NCI-H1105 (cell line): ENCODE results near the gene PLEKHG2.

ENCODE experiments used
- DNase-seq: peaks from one replicate; lab custom pipeline; 2025; lab: John Stamatoyannopoulos, UW

PLEKHG2 gene

DNA sequence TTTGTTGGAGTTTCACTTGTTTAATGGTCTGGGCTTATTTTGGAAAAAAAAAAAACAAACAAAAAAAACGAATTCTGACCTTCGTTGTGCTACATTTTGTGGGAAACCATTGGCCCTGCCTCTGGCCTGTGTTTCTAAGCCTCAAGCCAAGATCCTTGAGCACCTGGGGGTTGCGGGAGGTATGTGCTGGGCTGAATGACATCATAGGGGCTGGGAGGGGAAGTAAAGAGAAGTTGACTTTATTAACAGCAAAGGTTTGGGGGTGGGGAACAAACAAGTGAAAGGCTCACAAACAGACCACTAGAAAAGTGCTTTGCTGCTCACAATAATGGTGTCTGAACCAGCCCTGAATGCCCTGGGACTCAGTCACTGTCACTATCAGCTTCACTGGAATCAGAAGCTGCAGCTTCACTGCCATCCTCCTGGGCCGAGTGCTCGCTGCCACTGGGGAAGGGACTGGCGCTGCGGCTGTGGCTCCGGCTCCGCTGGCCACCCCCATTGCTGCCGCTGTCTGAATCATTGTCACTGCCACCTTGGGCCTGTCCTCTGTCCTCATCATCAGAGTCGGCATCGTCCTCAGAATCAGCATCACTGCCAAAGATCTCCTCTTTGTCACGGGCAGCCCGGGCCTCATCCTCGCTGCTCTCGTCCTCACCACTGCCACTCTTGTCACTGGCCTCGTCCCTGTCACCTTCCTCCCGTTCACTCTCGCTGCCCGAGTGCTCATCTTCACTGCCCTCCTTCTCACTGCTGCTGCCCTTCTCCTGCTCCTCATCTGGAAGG is 26.6 kb upstream of the PLEKHG2 start:
- no peak for DNase-seq

DNA sequence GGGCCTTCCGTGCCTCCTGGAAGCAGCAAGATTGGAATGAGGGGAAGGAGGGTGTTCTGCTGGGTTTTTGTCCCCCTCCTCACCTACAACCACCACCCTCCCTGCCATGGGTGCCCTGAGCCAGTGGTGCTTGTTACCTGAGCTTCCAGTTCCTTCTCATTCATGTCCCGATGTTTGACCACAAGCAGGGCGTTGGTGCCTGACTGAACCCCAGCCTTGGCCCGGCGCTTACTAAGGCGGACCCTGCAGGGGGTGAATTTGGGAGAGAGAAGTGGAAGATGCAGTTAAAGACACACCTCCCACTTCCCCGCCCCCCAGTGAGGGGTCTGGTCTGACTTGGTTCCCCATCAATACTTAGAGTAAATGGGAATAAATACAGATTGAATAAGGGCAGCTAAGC is 25.9 kb upstream of the PLEKHG2 start:
- no peak for DNase-seq

DNA sequence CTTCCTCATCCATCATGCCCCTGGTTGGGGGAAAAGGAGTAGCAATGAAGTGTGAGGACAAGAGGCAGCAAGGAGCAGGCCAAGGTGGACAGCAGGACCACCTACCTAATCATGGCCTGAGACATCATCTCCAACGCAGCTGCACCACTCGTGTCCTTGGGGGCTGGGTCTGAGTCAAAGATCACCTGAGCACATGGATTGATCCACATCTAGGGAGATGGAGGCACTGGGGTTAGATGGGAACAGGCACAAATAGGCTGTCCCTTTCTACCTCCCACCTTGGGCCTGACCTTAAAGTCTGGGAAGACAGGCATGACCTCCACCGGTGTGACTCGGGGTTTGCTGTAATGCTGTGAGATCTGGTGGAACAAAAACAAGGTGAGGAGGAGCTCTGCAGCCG is 23.8 kb upstream of the PLEKHG2 start:
- no peak for DNase-seq

GRCh38 chr19:39389631-39390414 is 22.6 kb upstream of the PLEKHG2 start:
- no peak for DNase-seq

DNA sequence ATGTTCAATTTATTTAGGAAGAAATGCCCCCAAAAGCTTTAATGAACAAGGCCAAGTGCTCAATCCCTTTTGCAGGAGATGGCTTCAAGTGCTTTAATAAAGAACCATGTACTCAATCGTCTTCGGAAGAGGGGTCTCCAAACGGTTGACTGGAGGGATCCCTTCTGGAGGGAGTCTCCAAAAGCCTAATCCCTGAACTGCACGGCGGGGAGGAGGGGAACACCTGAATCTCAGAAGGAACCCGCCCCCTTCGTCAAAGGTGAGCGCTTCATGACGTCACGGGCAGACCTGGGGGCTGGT is 22.1 kb upstream of the PLEKHG2 start:
- no peak for DNase-seq

- DNase-seq = peak; percentile 99
Measured at GRCh38 chr19:39390751-39391437, 21.6 kb upstream of the PLEKHG2 start, which contains the start of the genes MED29 and PAF1. Gene MED29, plus strand, starts transcription at chr19:39391378. Its CDS starts 45 bp downstream, at chr19:39391423. Gene PAF1, minus strand, starts transcription at chr19:39391106. Its CDS starts 242 bp downstream, at chr19:39390864.

- peak; percentile 67 for DNase-seq
Measured at GRCh38 chr19:39397360-39398296, 14.8 kb upstream of the PLEKHG2 start.

DNA sequence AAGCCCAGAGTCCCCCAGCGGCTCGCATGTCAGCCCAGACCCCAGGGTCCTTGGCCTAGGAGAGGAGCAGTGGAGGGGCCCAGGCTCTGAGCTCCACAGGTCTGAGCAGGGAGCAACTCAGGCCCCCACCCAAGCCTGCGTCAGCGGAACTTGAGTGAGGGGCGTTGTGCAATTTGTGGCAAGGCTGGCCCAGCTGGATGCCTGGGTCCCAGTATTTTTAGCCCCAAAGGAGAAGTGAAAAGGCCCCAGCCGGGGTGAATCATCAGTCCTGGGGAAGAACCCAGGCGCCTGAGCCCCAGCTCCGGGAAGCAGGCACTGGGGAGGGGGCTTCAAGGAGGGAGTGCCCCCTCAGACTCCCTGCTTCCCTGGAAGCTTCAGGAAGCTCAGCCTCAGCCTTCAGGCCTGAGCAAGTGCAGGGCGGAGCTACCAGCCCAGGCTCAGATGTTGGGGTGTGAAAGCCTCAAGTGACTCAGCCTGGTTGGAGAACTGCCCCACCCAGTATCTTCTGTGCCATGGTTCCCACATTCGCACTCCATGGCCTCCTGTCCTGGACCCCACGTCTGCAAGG is 14.1 kb upstream of the PLEKHG2 start:
- DNase-seq = no peak

GRCh38 chr19:39399668-39400050 is 12.8 kb upstream of the PLEKHG2 start:
- no peak for DNase-seq

- DNase-seq = no peak
Measured at GRCh38 chr19:39400061-39400460, 12.4 kb upstream of the PLEKHG2 start.

DNA sequence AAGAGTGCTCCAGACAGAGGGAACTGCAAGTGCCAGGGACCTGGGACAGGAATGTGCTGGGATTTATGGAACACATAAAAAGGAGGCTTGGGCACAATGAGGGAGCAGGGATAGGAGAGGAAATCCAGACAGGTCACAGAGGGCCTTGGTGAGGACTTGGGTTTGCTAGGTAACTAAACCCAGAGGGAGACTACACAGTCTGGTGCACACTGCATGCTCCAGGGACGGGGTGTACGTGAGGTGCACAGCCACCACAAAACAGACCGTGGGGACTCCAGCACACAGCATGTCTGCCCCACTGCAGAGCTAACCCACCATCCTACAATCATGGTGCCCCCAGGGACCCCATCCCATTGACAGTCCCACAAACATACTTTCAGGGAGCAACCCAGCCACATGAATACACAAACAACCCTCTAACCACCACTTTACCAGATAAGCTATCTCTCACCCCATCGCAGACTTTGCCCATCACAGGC is 11.4 kb upstream of the PLEKHG2 start:
- no peak for DNase-seq

DNA sequence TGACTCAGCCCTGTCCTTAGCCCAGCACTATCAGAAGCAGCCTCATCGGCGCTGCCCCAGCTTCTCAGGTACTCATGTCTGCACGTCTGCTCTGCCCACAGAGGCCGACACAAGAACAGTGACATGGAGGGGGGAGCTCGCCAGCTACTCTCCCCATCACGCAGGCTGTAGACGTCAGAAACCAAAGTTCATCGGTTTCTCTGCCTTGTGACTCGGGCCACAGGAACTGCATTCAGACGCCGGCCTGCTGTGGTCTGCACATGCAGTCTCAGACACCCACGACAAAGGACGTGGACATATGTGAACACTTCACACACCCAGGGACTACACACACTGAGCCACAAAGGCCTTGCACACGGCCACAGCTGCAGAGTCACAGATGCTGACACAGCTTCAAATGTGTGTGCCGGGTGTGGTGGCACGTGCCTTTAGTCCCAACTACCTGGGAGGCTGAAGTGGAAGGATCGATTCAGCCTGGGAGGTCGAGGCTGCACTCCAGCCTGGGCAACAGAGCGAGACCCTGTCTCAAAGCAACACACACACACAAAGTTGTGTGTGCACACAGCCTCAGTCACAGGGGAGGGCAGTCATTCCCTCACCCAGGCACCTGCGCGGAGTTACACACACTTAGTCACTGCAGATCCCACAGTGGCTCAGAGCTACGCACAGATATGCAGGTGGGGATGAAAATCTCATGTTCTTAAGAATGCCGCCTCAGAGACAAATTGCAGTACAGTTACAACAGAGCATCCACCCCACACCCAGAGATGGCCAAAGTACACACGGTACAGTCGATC is 10.7 kb upstream of the PLEKHG2 start:
- DNase-seq = no peak

- DNase-seq = peak; percentile 25
Measured at GRCh38 chr19:39402346-39403300, 9.8 kb upstream of the PLEKHG2 start.

GRCh38 chr19:39403331-39404312 is 8.8 kb upstream of the PLEKHG2 start:
- DNase-seq = no peak

GRCh38 chr19:39405261-39405957 is 7.1 kb upstream of the PLEKHG2 start:
- DNase-seq = no peak

DNA sequence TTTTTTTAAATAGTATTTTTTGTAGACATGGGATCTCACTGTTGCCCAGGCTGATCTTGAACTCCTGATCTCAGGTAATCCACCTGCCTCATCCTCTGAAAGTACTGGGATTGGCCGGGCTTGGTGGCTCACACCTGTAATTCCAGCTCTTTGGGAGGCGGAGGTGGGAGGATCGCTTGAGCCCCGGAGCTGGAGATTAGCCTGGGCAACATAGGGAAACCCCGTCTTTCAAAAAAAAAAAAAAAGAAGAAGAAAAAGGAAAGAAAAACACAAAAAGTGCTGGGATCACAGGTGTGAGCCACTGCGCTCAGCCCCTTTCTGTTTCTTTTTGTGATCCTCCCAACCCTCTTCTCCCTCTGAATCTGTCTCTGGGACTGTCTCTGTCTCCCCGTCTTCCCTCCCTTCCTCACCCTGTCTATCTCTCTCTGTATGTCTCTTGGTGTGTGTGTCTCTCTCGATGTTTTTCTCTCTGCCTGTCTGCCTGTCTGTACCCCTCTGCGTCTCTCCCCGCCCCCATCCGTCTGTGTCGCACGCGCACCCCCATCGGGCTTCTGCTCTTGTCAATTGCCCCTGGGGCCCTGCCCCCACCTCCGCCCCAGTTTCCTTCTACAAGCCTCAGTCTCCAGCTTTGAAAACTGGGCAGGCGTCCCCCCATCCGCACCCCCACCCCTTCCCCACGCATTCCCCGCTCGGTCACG is 6.4 kb upstream of the PLEKHG2 start:
- no peak for DNase-seq
